Right lobe of liver (tissue), 6 donors: ENCODE results near the gene GAREM1. TPM values are rescaled to one million over a fixed set of nuclear protein-coding genes. Genes with fewer than 3 reads are reported as not detected.

ENCODE experiments used
- ATAC-seq, 4 donors: fragments of 200-7000 bp; cut with Tn5 transposase; one replicate each; pipeline ENCODE4 v1.9.1; 2020; ENCODE audit warnings: mild to moderate bottlenecking in 4 of 4, moderate library complexity in 4 of 4
- DNase-seq, 3 donors: peaks; one replicate each; pipeline ENCODE4 v3.0.0-alpha.2; 2020
- H3K27ac ChIP-seq, 3 donors: fragments of 200-600 bp; one replicate each; pipeline ENCODE4 v1.8.0; 2022
- H3K27me3 ChIP-seq, 2 donors: fragments of 200-600 bp; one replicate each; pipeline ENCODE4 v1.8.0; 2022
- H3K36me3 ChIP-seq, 4 donors: fragments of 200-600 bp; sonication (generic) in 1 of 4; one replicate each; pipeline versions ENCODE4 v1.5.1 to v1.8.0; 2017 to 2022; ENCODE audit warnings: control low read depth in 1 of 4
- H3K4me1 ChIP-seq, 4 donors: fragments of 200-600 bp; sonication (generic) in 1 of 4; one replicate each; pipeline versions ENCODE4 v1.5.1 to v1.8.0; 2017 to 2022; ENCODE audit warnings: control low read depth in 1 of 4
- H3K4me3 ChIP-seq, 3 donors: fragments of 200-600 bp; one replicate each; pipeline ENCODE4 v1.8.0; 2022
- H3K9me3 ChIP-seq, 4 donors: fragments of 200-600 bp; sonication (generic) in 1 of 4; one replicate each; pipeline versions ENCODE4 v1.5.1 to v1.8.0; 2017 to 2022; ENCODE audit warnings: control low read depth in 1 of 4
- CTCF ChIP-seq, 4 donors: fragments of 200-600 bp in 3 of 4; fragments of 450-650 bp in 1 of 4; IDR thresholded peaks; one replicate each; pipeline versions ENCODE4 v1.5.1 to v1.8.0; 2016 to 2022; ENCODE audit warnings: antibody characterized with exemption in 4 of 4, mild to moderate bottlenecking in 2 of 4
- POLR2A ChIP-seq: fragments of 450-650 bp; IDR thresholded peaks from one replicate; pipeline ENCODE4 v1.6.1; 2017; ENCODE audit warnings: antibody characterized with exemption, mild to moderate bottlenecking
- WGBS: methylation state at CpG from one replicate; pipeline ENCODE4 v1.1.6; 2018; ENCODE audit warnings: low coverage, low lambda C conversion rate; ENCODE audit not compliant: insufficient coverage; ENCODE audit errors: missing lambda C conversion rate; 5-methylcytosine and 5-hydroxymethylcytosine counted together
- intact Hi-C, 2 donors: fragments of 100-400 bp; cut with DNase I; formaldehyde crosslinking; loops; one replicate each; pipeline versions ENCODE4 v1.11.2 to v1.14.1; 2022
- long read RNA-seq: library from polyadenylated mRNA; unstranded; transcript quantifications from one replicate; pipeline ENCODE4 v2.0.0, GENCODE V29; 2019
- total RNA-seq, 6 experiments: library from RNA; depleted of rRNA in 2 of 6; stranded (reverse); fragments of >200 nt in 2 of 6; fragmentation: NEBNext Ultra II Directional in 3 of 6; extraction: Animal tissue kit (Norgen Biotek cat#: 25700) in 3 of 6; gene quantifications; one replicate each; pipeline versions ENCODE4 v1.1.0 to v1.2.4, GENCODE V29; 2016 to 2023
- donor health status: DM: no; HTN: yes; CAD: no.
- donor health status: DM: no; HTN: no; CAD: no.
- donor health status: DM: no; HTN: no; CAD: no.
- donor health status: DM: no; HTN: yes; CAD: no.
- donor health status: DM: no; HTN: yes; CAD: no.

GAREM1 gene
- total RNA-seq = 10 to 100 TPM in 1 of 6 experiments, 1 to 10 TPM in 5; 5.5 to 11.3 (median 6.6) TPM
- long read RNA-seq, partial matches to known transcripts = 0 of 2 reads
- long read RNA-seq, other reads (novel, unspliced or antisense) = 2 of 2 reads

GRCh38 chr18:32470714-32471633, at the start of gene GAREM1:
Gene GAREM1, minus strand, starts transcription at chr18:32470882. Its CDS starts 454 bp downstream, at chr18:32470428.
- Histone ChIP-seq H3K9me3 (no peaks in the 10 kb centered on the region), H3K27ac (peak within 1 kb of the TSS; percentile 53 to 89 (median 81)), H3K4me1 (peaks cover 0 to 8% (median 2%) of the 10 kb centered on the region in 4 donors), H3K4me3 (peak within 1 kb of the TSS; percentile 69 to 73 (median 73)), H3K36me3 (no peaks in the 10 kb centered on the region), H3K27me3 (no peaks in the 10 kb centered on the region)
- intact Hi-C loops = loop anchor here in 1 of 2 donors (10.0 kb wide), 1 partner anchor 196 kb away; no protein-coding TSS in a partner anchor
- ATAC-seq (peak; percentile 87 to 95 (median 92)), DNase-seq (peak; percentile 95 to 98 (median 97))
- WGBS = under 1% methylated on average over 27 of the region's 82 CpGs
- TF ChIP-seq CTCF (IDR thresholded peaks at IDR 0.05) (peak; percentile 69 to 92 (median 81)), POLR2A (peak; percentile 98)

- intact Hi-C loops = no loop called here
Measured at GRCh38 chr18:32511147-32511546, 40.5 kb upstream of the GAREM1 start.

DNA sequence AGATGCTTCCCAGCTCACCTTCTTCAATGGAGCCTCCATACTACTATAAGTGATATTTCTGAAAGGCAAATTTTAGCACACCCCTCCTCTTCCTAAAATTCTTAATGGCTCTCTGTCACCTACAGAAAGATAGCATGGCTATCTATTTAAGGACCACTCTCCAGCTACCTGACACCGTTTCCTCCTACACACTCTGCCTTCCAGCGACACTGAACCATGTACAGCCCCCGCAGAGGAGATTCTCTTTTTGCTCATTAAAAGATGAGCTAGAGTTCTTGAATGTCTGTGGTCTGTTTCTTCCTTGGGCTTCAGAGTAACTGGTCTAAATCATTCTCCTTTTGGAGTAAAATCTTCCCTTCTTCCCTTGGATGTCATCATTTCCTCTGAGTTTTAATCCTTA, 38.4 kb upstream of the GAREM1 start:
- H3K27ac ChIP-seq = no peak overlapping the region
- intact Hi-C loops = no loop called here
- H3K27me3 ChIP-seq = no peaks in the 10 kb centered on the region
- H3K36me3 ChIP-seq = no peaks in the 10 kb centered on the region
- H3K4me1 ChIP-seq = no peaks in the 10 kb centered on the region
- no peaks in the 10 kb centered on the region for H3K9me3 ChIP-seq
- WGBS = 88% methylated on average over 3 of the region's 3 CpGs
- ATAC-seq = no peak
- H3K4me3 ChIP-seq = no peak overlapping the region
- no peak for DNase-seq
- TF ChIP-seq POLR2A (no peak), CTCF (IDR thresholded peaks at IDR 0.05) (no peak)

More at GRCh38 chr18:32511147-32511546, 40.5 kb upstream of the GAREM1 start:
- Histone ChIP-seq H3K4me3 (no peak overlapping the region), H3K36me3 (no peaks in the 10 kb centered on the region), H3K4me1 (no peaks in the 10 kb centered on the region), H3K9me3 (no peaks in the 10 kb centered on the region), H3K27me3 (no peaks in the 10 kb centered on the region), H3K27ac (no peak overlapping the region)
- WGBS = 70% methylated on average over 4 of the region's 7 CpGs
- no peak for TF ChIP-seq POLR2A
- TF ChIP-seq CTCF (IDR thresholded peaks at IDR 0.05) = no peak
- ATAC-seq (no peak), DNase-seq (no peak)

- TF ChIP-seq POLR2A (no peak), CTCF (IDR thresholded peaks at IDR 0.05) (no peak)
- Histone ChIP-seq H3K4me3 (no peak overlapping the region), H3K9me3 (no peaks in the 10 kb centered on the region), H3K27me3 (no peaks in the 10 kb centered on the region), H3K27ac (no peak overlapping the region), H3K4me1 (no peaks in the 10 kb centered on the region), H3K36me3 (no peaks in the 10 kb centered on the region)
- ATAC-seq = no peak
- intact Hi-C loops = no loop called here
- WGBS = 25% methylated on average over 1 of the region's 1 CpG
- DNase-seq = no peak
Measured at GRCh38 chr18:32507093-32507492, 36.4 kb upstream of the GAREM1 start.
